Placental pericyte (primary cell): ENCODE data around the gene MBD3L5. TPM values are rescaled to one million over a fixed set of nuclear protein-coding genes. Genes with fewer than 3 reads are reported as not detected.

ENCODE experiments used
- total RNA-seq: library from RNA; depleted of rRNA; stranded (reverse); fragments of >200 nt; gene quantifications from 2 replicates; pipeline ENCODE4 v1.2.3, GENCODE V29; 2012

MBD3L5 gene
- not detected in 2 replicates for total RNA-seq

GRCh38 chr19:7030278-7030677 lies at the start of gene MBD3L5:
Gene MBD3L5 (plus strand): TSS chr19:7030578. CDS start chr19:7030612, 34 bp downstream.

GRCh38 chr19:7021331-7021730 lies 9.0 kb upstream of the MBD3L5 start, which contains the start of gene MBD3L2B:
Gene MBD3L2B (minus strand): TSS chr19:7021431. CDS start chr19:7021397, 34 bp downstream.

GRCh38 chr19:7040079-7040478 lies 9.7 kb downstream of the MBD3L5 start, which contains the start of gene MBD3L4:
Gene MBD3L4 (minus strand): TSS chr19:7040179. CDS start chr19:7040144, 35 bp downstream.

DNA sequence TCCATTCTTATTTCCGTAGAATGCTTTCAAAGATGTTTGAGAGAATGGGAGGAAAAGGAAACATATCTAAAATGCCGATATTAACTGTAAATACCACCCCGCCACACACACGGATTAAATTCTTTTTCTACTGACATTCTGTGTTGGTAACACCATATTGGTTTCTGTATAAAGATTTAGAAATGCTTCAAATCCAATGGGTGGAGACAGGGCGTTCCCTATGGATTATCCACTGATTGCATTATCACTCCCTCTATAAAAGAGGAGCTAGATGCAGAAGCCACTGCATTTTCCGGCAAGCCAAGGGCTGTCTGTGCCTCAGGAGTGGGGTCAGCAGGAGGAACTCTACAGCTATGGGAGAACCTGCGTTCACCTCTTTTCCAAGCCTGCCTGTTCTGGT lies 18.6 kb downstream of the MBD3L5 start, which contains the start of gene MBD3L2:
MBD3L2 (plus strand) TSS at position 301 of the 400 bp plus-strand sequence; CDS start at position 354, 53 bp downstream.

GRCh38 chr19:7058576-7058975 lies 28.2 kb downstream of the MBD3L5 start, which contains the start of gene MBD3L3:
Gene MBD3L3 (minus strand): TSS chr19:7058676. CDS start chr19:7058605, 71 bp downstream.

GRCh38 chr19:7069042-7069903 lies 38.9 kb downstream of the MBD3L5 start, which contains the start of gene ZNF557:
Gene ZNF557 (plus strand): TSS chr19:7069703. CDS start chr19:7075075, 5,372 bp downstream.

Other genes starting within 250 kb of the MBD3L5 start
- 0.22 TPM in 1 of 2 replicates, not detected in the other for gene ADGRE1, start 143.0 kb upstream of the MBD3L5 start, total RNA-seq
- gene MBD3L2B, start 9.1 kb upstream of the MBD3L5 start, total RNA-seq: not detected in 2 replicates
- gene MBD3L4, start 9.6 kb downstream of the MBD3L5 start, total RNA-seq: not detected in 2 replicates
- not detected in 2 replicates for gene MBD3L2, start 18.7 kb downstream of the MBD3L5 start, total RNA-seq
- not detected in 2 replicates for gene MBD3L3, start 28.1 kb downstream of the MBD3L5 start, total RNA-seq
- 11.6 and 12.7 TPM in 2 replicates for gene ZNF557, start 39.1 kb downstream of the MBD3L5 start, total RNA-seq